ENCODE measurements around the gene MED15.

- TF ChIP-seq CTCF (IDR thresholded peaks at IDR 0.05) (no peak), EP300 (IDR thresholded peaks at IDR 0.05) (no peak), POLR2A (IDR thresholded peaks at IDR 0.05) (no peak), POLR2AphosphoS5 (IDR thresholded peaks at IDR 0.05) (no peak)
Measured at GRCh38 chr22:20611418-20611817, 104.0 kb downstream of the MED15 start.
